ENCODE results near the gene NOS1AP. TPM values are rescaled to one million over a fixed set of nuclear protein-coding genes. Genes with fewer than 3 reads are reported as not detected.

Gene NOS1AP
- total RNA-seq = 16.6 TPM

GRCh38 chr1:162069334-162070093 is at the start of gene NOS1AP:
Gene NOS1AP (plus strand): TSS chr1:162069691. CDS start chr1:162070178, 487 bp downstream.

GRCh38 chr1:162023547-162024501 is 45.7 kb upstream of the NOS1AP start, which contains the start of gene OLFML2B:
Gene OLFML2B (minus strand): TSS chr1:162023869. CDS start chr1:162023430, 439 bp downstream.

GRCh38 chr1:162376691-162377090 is 307.2 kb downstream of the NOS1AP start, which contains the start of gene SPATA46:
Gene SPATA46 (minus strand): TSS chr1:162376854. CDS start chr1:162376790, 64 bp downstream.

GRCh38 chr1:162381383-162381782 is 311.9 kb downstream of the NOS1AP start, which contains the start of gene C1orf226:
Gene C1orf226 (plus strand): TSS chr1:162381728. CDS start chr1:162381902, 174 bp downstream.

GRCh38 chr1:162412002-162412401 is 342.5 kb downstream of the NOS1AP start, which contains the start of gene SH2D1B:
Gene SH2D1B (minus strand): TSS chr1:162412136. CDS start chr1:162412016, 120 bp downstream.

Small RNA genes lying within 50 kb of the gene (small RNA-seq; reads per million reads assigned to genes)
- gene MIR4654 (ENCODE audit: low replicate concordance) (not detected), gene MIR556 (ENCODE audit: low replicate concordance) (0.67 reads per million, percentile 58 among the genes with 10 or more reads in this experiment), gene RNA5SP61 (ENCODE audit: low replicate concordance) (not detected)

Other genes with a start within 250 kb of the NOS1AP start
- gene OLFML2B, start 45.8 kb upstream of the NOS1AP start, total RNA-seq = 1.6 TPM